NCI-H774 (cell line): ENCODE data around the gene MTLN.
"Not testable (repeated sequence)": the region's sequence is repeated elsewhere in the genome, so short reads cannot be mapped to it uniquely, and the experiment has no call there.

ENCODE experiments used
- DNase-seq: peaks from one replicate; lab custom pipeline; 2025; lab: John Stamatoyannopoulos, UW

MTLN gene, protein sequence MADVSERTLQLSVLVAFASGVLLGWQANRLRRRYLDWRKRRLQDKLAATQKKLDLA

DNA sequence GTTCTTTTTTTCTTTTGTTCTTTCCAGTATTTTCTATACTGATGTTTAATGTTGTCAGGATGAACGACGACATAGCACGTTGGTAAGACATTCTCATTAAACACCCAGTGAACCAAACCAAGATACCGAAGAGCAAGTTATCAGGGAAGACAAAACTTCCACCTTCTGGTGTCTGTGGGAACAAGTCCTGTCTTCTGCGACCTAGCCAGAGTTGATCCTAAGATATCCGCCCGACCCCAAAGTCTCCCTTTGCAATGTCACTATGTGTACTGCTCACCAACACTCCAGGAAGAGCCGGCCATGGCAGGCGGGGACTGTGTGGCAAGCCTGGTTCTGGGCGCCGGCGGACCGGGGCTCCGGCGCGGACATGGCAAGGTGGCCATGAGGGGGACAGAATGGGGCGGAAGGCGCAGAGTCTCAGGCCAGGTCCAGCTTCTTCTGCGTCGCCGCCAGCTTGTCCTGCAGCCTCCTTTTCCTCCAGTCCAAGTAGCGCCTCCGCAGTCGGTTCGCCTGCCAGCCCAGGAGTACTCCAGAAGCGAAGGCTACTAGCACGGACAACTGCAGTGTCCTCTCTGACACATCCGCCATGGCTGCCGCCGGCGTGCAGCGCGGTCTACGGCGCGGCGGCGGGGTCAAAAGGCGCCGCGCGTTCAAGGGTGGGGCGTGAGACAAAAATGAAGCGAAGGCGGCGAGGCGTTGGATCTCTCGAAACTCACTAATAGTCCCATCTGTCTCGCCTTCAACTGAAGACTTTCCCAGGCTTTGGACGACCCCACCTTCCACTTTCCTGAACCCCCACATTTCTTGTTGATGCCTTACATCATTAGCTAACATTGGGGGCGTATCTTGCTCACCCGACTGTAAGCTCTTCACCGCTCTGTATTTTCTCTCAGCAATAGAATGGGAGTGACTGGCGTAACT, at the start of gene MTLN:
Gene MTLN, minus strand, starts transcription at position 610 of the 921 bp plus-strand sequence. Its CDS starts 22 bp downstream, at position 588.
- peak; percentile 65 for DNase-seq

DNA sequence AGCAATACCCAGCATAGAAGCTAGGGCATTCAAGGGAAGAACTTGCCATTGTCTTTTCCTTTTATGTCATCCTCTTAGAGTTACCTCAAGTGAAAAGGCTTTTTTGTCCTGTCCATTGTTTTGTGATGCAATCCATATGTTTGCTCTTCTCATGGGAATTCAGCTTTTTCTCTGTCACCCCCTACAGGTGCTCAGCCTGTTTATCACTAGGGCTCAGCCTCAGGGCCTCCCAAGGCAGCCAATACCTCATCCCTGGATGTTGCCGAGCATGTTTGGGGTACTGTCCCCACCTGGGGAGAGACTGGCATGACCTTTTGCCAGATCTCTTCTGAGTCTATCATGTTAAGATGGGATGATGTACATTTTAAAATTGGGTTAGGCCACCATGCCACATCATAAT, 49.6 kb upstream of the MTLN start:
- DNase-seq, result not testable (repeated sequence)

DNA sequence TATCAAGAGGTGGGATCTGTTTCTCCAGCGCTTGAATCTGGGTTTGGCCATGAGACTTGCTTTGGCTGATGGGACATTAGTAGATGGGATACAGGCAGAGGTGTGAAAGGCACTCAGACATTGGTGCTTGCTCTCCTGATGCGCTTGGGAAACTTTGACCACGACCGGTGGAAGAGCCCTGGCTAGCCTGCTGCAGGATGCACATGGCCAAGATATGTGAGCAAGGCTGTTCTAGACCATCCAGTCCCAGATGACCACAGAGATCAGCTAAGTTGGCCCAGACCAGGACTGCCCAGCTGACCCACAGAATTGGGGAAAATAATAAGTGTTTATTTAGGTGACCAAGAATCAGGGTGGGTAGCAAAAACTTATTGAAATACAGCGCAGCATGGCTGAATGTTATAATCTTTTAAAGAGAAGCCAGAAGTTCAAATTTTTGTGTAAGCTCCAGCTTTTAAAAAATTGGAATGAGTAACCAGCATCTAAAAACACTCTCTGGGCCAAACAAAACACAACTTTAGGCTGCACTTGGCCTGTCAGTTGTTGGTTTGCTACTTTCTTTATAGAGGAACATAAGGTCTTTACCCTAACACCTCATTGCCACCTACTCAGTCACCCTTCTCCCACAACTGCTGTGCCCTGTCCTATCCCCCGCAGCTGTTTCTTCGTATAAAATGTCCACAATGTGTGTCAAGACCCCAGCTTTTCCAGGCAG, 35.9 kb upstream of the MTLN start:
- not testable (repeated sequence) for DNase-seq

DNA sequence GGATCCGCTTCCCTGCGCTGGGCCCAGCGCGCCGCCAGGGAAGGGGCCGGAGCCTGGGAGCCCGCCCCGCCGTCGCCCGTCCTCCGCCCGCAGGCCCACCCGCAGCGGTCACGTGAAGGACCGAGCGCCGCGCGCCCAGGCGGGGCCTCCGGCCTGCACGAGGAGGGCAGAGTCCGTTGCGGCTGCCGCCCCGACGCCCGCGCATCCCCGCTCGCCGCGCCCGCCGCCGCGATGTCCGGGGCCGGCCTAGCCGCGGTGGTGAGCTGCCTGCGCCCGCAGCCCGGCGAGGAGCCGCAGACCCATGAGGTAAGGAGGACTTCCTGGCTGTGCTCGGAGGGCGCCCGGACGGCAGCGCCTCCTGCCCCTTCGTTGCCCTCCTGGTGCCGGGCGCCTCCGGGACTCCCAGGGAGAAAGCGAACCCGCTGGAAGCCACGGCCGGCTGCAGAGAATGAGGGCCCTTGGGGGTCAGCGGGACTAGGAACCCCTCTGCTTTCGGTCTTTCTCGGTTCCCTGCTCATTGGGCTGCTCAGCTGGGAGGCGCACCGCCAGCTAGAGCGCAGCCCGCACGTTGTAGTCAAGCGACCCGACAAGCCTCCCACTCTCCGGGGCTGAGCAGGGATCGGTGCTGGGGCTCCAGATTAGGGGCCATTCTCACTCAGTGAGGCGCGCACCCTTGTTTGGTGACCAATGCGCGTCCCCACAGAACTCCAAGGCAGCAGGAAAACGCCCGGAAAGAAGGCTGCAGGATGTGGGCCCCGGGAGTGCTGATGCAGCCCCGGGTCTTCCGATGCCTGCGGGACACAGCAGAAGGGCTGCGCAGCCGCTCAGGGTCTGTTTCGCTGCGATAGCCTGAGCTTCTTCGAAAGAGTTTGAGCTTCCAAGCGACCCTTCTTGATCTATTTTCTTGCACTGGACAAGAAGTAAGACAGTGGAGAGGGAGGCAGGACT, 33.4 kb upstream of the MTLN start:
- DNase-seq, result not testable (repeated sequence)

DNA sequence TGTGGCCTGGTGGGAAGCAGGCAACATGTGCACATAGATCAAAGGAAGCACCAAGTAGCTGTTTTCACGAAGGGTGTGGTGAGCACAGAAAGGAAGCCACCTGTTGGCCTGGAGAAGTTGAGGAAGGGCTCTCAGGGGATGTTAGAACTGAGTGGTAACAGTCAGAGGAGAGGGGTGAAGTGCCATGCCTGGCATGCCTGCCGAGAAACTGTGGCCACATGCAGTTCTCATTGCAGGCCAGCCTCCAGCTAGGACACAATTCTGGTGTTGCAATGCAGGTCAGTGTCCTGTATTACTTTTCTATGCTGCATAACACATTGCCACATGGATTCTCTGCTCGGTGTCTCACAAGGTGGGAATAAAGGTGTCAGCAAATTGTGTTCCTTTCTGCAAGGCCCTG, 30.9 kb upstream of the MTLN start:
- DNase-seq, result not testable (repeated sequence)

DNA sequence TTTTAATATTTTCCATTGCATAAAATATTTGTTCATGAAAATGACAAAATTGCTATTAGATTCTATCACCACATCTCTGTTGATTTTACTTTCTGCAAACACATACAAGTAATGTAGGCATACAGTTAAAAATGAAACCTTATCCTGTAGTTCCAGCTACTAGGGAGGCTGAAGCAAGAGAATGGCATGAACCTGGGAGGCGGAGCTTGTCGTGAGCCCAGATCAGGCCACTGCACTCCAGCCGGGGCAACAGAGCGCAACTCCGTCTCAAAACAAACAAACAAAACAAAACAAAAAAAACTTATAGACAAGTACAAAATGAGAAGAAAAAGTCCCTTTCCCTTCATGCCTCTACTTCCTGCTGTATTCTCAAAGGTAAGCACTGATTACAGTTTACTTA, 22.2 kb upstream of the MTLN start:
- not testable (repeated sequence) for DNase-seq

DNA sequence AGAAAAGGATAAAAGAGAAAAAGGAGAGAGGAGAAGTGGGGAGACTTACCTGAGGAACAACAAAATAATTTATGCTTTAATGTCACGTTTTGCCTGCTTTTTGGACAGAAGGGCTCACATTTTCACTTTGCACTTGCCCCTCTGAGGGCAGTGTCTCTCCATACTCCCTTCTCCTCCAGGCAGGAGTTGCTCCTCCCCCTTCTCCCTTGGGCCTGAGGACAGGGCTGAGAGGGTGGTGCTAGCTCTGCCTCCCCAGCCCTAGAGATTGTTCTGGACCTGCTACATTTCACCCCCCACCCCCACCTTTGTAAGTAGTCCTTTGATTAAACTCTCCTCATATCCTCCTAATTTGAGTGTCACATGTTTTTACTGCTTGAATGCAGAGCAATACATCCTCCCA, 17.5 kb upstream of the MTLN start:
- not testable (repeated sequence) for DNase-seq

DNA sequence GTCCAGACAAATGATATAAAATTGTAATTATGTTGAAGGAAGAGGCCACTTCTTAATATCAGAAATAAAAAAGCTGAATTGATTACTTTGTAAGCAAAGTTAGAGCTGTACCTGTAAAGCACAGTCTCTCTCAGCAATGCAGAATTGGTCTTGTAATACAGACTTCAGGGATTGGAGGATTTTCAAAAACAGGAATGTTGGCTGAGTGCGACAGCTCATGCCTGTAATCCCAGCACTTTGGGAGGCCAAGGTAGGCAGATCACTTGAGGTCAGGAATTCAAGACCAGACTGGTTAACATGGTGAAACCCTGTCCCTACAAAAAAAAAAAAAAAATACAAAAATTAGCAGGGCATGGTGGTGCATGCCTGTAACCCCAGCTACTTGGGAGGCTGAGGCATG, 10.3 kb upstream of the MTLN start:
- not testable (repeated sequence) for DNase-seq

DNA sequence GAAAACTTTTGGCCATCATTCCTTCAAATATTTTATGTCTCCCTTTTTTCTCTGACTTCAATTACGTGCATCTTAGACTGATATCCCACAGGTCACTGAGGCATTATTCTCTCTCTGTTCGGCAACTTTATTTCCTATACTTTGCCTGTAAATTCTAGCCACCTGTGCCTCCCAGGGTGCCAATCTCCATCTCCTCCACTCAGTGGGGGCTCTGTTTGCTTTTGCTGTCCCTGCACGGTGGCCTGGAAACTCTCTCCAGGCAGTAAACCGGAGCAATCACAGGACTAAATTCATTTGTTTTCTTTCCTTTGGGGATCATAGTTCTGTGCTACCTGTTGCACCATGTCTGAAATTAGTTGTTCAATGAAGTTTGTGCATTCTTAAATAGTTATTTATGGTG, 9.6 kb upstream of the MTLN start:
- no peak for DNase-seq

DNA sequence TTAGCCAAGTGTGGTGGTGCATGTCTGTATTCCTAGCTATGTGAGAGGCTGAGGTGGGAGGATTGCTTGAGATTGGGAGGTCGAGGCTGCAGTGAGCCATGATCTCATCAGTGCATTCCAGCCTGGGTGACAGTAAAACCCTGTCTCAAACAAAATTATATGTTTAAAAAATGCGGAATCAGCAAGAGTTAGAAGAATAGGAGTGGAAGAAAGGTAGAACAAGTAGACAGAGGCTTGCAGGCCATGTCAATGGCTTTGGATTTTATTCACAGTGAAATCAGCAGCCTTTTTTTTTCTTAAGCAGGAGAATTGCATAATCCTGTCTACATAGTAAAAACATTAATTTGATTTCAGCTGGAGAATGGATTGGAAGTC, 7.8 kb upstream of the MTLN start:
- DNase-seq, result no peak

DNA sequence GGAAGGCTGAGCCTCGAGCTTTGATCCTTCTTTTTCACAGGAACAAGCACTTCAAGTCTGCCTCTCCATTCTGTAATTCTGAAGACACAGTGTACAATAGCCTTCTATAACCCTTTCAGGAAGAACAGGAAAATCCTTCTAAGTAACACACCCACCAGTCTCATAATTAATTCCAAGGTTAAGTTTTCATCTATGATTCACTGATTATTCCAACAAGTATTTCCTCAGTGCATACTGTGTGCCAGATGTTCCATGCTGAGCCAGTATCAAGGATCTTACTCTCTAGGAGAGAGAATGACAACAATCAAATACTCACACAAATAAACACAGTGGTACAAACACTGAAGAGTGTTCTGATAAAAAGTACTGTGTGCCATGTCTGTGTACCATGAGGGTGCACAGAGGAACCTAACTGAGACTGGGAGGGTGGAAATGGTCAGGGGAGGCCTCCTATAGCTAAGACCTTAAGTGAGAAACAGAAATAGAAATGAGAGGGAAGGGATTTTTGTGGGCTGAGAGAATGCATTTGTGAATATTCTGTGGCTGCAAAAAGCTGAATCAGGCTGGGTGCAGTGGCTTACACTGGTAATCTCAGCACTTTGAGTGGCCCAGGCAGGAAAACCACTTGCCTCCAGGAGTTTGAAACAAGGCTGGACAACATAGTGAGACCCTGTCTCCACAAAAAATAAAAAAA, 7.3 kb upstream of the MTLN start:
- DNase-seq, result no peak

DNA sequence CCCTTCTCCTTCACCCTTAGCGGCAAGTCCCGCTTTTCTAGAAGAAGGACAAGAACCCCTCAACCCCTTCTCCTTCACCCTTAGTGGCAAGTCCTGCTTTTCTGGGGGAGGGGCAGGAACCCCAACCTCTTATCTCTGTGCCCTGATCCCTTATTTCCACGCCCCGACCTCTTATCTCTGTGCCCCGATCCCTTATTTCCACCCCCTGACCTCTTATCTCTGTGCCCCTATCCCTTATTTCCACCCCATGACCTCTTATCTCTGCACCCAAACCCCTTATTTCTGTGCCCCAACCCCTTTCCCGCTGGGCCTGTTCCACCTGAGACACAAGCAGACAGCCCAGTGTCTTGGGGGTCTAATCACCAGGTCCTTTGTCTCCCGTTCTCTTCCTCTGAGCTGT, 6.5 kb upstream of the MTLN start:
- not testable (repeated sequence) for DNase-seq

DNA sequence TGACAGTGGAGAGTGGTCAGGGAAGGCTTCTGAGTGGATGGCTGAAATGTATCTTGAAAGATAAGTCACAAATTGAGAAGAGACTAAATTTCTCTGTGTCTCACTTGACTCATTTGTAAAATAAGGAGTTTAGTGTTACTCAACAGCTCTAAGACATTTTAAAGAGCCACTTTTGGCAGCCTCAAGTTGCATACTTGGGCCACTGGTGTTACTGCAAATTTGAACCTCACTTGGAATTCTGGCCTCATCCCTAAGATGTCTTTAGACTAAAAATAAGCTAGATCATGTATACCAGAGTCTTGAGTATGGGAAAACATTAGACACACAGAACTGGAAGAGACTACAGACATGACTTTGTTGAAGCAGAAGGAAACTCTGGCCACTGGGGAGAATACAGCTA, 4.5 kb upstream of the MTLN start:
- no peak for DNase-seq

DNA sequence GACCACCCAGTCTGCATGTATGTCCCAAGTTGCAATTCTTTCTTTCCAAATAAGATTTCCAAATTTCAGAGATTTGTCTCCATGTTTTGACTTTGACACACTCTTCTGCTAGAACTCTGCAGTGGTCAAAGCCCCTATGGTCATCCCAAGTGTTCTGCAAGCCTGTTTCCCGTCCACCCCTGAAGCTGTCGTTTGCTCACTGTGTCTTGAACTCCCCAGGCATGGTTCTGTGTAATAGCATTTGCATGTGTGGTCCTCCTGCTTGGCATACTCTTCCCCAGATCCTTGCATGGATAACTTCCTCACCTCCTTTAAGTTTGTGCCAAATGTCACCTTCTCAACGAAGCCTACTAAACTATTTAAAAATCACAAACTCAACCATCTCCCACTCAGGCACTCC, 3.9 kb upstream of the MTLN start:
- DNase-seq, result no peak

DNA sequence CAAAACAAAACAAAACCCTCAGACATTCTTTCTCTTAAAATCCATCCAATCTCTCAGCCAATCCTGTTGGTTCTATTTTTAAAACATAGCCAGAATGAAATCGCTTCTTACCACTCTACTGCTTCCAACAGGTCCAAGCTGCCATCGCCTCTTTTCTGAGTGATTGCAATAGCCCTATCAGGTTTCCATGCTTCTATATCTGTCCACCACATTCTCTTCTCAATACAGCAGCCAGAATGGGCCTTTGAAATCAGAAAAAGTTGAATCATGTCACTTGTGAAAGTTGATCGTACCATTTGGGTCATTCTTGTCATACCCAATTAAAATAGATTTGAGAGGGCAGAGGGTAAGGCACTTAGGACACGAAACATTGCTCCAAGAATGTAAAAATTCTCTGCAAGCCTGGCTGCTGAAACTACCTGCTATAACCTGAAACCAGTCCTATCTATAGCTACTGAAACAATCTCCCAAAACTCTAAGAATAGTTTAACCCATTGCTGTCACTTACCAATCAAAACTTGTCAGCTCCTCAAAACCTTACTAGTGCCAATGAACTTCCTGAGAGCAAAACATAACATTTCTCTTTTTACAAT, 3.3 kb upstream of the MTLN start:
- DNase-seq, result no peak

DNA sequence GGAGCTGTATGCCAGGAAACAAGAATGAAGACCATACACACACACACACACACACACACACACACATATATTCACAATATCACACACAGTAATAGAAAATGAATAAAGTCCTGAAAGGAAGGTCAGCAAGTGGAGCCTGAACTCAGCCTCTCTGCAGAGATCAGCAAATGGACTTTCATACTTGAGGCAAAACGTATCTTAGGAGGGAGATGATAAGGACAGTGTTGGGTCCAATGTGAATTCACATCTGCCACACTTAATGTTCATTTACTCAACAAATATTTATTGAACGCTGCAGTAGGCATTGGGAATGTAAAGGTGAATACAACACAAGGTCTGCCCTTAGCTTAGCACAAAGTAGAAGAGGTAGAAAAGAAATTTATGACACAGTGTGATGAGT, 2.7 kb upstream of the MTLN start:
- no peak for DNase-seq

DNA sequence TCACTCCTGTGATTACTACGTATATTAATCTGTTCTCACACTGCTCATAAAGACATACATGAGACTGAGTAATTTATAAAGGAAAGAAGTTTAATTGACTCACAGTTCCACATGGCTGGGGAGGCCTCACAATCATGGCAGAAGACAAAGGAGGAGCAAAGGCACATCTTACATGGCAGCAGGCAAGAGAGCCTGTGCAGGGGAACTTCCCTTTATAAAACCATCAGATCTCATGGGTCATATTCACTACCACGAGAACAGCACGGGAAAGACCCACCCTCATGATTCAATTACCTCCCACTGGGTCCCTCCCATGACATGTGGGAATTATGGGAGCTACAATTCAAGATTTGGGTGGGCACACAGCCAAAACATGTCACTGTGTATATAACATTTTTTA, 1.2 kb upstream of the MTLN start:
- not testable (repeated sequence) for DNase-seq

DNA sequence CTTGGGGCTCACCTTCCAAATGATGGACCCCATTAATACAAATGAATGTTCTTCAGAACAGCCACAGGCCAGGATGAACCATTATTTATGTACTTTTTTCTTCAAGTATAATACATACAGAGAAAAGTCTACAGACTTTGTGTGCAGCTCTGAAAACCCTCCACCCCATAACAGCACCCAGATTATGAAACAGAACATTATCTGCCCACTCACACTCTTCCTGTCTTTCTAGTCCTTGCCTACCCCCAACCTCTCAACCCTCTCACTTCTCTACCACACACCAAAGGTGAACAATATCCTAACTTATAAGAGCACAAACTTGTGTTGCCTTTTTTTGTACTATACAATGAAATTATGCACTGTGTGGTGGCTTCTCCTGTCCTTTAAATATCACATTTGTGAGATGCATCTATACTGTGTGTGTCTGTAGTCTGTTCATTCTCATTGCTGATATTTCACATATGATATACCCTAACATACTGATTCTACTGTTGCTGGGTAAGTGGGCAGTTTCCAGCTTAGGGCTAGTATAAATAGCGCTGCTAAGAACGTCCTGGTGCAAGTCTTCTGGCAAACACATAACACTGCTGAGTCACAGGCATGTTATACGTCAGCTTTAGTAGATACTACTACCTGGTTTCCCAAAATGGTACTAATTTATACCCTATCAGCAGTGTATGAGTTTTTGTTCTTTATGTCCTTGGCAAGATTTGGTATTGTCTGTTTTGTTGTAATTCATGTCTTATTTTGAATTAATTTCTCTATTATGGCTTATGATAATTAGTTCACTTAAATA, 6.5 kb downstream of the MTLN start:
- no peak for DNase-seq

DNA sequence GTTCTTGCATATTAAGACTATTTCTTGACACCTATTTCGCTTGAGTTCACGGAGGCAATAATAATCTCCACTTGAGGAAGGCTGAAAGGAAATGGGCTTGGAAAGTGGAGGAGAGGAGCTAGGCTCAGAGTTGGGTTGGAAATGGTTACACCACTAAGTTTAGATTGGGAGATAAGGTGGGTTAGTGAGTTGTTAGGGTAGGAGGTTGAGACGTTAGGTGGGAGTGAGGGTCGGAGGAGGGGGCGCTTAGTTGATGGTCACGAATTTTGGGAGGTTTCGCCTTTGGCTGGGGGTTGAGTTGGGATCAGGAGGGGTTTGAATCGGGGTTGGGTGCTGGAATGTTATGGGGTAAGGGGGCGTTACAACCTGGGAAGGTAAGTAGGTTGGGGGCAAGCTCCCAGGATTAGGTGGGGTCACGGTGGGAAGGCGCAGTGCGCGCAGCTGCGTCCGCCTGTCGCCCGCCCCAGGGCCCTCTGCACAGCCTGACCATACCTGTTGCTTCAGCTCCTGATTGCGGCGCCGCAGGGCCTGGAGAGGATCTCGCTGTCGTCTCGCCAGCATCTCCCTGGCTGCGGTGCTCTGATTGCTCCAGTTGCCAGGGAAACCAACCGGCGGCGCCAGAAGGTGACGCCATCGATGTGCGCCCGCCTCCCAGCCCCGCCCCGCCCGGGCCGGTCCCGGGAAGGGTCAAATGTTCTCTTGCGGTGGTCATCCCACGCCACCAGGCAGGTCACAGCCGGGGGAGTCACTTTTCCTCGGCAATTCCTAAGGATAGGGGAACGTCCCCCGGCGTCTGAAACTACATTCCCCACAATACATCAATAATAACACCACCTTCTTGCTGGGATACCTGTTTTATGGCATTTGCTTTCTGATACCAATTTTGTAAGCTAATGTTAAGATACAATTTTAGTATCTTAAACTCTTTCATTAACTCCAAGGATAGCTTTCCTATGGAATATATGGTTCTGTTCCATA, 7.7 kb downstream of the MTLN start, which contains the start of gene NPHP1:
Gene NPHP1, minus strand, starts transcription at position 606 of the 978 bp plus-strand sequence. Its CDS starts 45 bp downstream, at position 561.
- peak; percentile 80 for DNase-seq
